A549 (cell line): ENCODE measurements around the gene GALNT5.

Experiments used
- HOXB13 ChIP-seq: fragments of 250-450 bp; sonication (Bioruptor Pico); IDR thresholded peaks from 2 replicates; pipeline ENCODE4 v1.5.0; 2020; ENCODE audit warnings: low read depth, mild to moderate bottlenecking, moderate library complexity
- MAFK ChIP-seq: fragments of 450-650 bp; IDR thresholded peaks from 2 replicates; pipeline ENCODE4 v1.6.1; 2014; ENCODE audit not compliant: partially characterized antibody
- SMC3 ChIP-seq: fragments of >200 bp; sonication (Bioruptor Twin); formaldehyde crosslinking; IDR thresholded peaks from 3 replicates; pipeline ENCODE4 v1.6.1; 2018; ENCODE audit warnings: inconsistent platforms
- TF ChIP-seq, protein P1 (sequence below): fragments of >200 bp; sonication (Bioruptor Twin); formaldehyde crosslinking; IDR thresholded peaks from 3 replicates; pipeline ENCODE4 v1.5.1; 2016

- TF ChIP-seq HOXB13 (CRISPR knock-in tag) (no peak), SMC3 (no peak), MAFK (no peak)
- TF ChIP-seq, protein P1, sequence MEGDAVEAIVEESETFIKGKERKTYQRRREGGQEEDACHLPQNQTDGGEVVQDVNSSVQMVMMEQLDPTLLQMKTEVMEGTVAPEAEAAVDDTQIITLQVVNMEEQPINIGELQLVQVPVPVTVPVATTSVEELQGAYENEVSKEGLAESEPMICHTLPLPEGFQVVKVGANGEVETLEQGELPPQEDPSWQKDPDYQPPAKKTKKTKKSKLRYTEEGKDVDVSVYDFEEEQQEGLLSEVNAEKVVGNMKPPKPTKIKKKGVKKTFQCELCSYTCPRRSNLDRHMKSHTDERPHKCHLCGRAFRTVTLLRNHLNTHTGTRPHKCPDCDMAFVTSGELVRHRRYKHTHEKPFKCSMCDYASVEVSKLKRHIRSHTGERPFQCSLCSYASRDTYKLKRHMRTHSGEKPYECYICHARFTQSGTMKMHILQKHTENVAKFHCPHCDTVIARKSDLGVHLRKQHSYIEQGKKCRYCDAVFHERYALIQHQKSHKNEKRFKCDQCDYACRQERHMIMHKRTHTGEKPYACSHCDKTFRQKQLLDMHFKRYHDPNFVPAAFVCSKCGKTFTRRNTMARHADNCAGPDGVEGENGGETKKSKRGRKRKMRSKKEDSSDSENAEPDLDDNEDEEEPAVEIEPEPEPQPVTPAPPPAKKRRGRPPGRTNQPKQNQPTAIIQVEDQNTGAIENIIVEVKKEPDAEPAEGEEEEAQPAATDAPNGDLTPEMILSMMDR = no peak
Measured at GRCh38 chr2:157307021-157307420, 49.5 kb downstream of the GALNT5 start.
